ENCODE data around the gene CFAP65.

CFAP65 gene

GRCh38 chr2:219034823-219035222 lies 6.5 kb downstream of the CFAP65 start:
- DNase-seq = no peak
- WGBS (ENCODE audit: insufficient coverage) = 73% methylated on average over 4 of the region's 6 CpGs
- Histone ChIP-seq H3K27ac (ENCODE audit: insufficient read depth in 1 of 2, low read depth in 1 of 2, low read length in 2 of 2, poor library complexity in 1 of 2, severe bottlenecking in 2 of 2) (no peak overlapping the region), H3K36me3 (ENCODE audit: control insufficient read depth in 4 of 4, insufficient read depth in 4 of 4, low read length in 3 of 4) (no peaks in the 10 kb centered on the region), H3K27me3 (replicated peaks in 2 of 5; ENCODE audit: control insufficient read depth in 4 of 5, insufficient read depth in 5 of 5, low read length in 4 of 5) (peaks cover 2 to 60% (median 18%) of the 10 kb centered on the region in 5 experiments), H3K4me1 (ENCODE audit: control extremely low read depth in 1 of 4, control insufficient read depth in 4 of 4, insufficient read depth in 4 of 4, low read length in 3 of 4) (peaks cover 0 to 2% (median 0%) of the 10 kb centered on the region in 4 experiments), H3K9me3 (ENCODE audit: control extremely low read depth in 1 of 5, control insufficient read depth in 4 of 5, insufficient read depth in 2 of 5, low read depth in 1 of 5, low read length in 4 of 5) (peaks cover 0 to 7% (median 0%) of the 10 kb centered on the region in 5 experiments), H3K4me3 (ENCODE audit: control insufficient read depth in 1 of 7, extremely low read depth in 1 of 7, insufficient read depth in 4 of 7, low read depth in 2 of 7, low read length in 6 of 7) (no peak overlapping the region)
- POLR2A ChIA-PET = no interaction called here
- CTCF ChIA-PET = no interaction called here

DNA sequence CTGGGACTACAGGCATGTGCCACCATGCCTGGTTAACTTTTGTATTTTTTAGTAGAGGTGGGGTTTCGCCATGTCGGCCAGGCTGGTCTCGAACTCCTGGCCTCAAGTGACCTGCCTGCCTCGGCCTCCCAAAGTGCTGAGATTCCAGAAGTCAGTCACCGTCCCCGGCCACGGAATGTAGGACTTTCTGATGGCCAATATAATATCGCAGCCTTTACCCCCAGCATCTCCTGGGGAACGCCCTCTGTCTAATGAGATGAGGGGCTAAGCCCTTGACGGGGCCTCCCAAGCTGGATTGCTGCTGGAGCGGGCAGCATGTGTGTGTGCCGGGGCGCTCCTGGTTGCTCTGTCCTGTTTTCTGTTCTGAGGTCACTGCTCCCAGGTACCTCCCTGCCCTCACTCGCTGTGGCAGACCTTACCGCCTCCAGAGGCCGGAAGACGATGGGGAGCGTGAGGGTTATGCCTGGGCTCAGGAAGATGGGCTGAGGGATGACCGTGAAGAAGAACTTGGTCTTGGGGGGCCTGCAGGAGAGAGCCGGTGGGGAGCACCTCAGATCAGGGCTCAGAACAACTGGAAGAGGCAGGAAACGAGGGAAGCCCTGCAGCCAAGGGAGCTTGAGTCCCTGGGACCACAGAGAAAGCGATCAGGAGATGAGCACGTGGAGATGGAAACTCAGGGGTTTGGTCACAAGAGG lies 9.1 kb downstream of the CFAP65 start:
- no peak overlapping the region for H3K27ac ChIP-seq (ENCODE audit: insufficient read depth in 1 of 2, low read depth in 1 of 2, low read length in 2 of 2, poor library complexity in 1 of 2, severe bottlenecking in 2 of 2)
- 94% methylated on average over 21 of the region's 23 CpGs for WGBS (ENCODE audit: insufficient coverage)
- CTCF ChIA-PET = interaction anchor here (0.9 to 10.8 kb wide), 7 partner anchors 10 to 121 kb away, joined by 3 to 162 read pairs (median 4); partner anchors contain the start of gene NHEJ1
- DNase-seq = no peak
- H3K4me1 ChIP-seq (ENCODE audit: control extremely low read depth in 1 of 4, control insufficient read depth in 4 of 4, insufficient read depth in 4 of 4, low read length in 3 of 4) = peaks cover 0 to 2% (median 0%) of the 10 kb centered on the region in 4 experiments
- no peak overlapping the region for H3K4me3 ChIP-seq (ENCODE audit: control insufficient read depth in 1 of 7, extremely low read depth in 1 of 7, insufficient read depth in 4 of 7, low read depth in 2 of 7, low read length in 6 of 7)
- no peaks in the 10 kb centered on the region for H3K9me3 ChIP-seq (ENCODE audit: control extremely low read depth in 1 of 5, control insufficient read depth in 4 of 5, insufficient read depth in 2 of 5, low read depth in 1 of 5, low read length in 4 of 5)
- peaks cover under 1 to 35% (median 11%) of the 10 kb centered on the region in 5 experiments for H3K27me3 ChIP-seq (replicated peaks in 2 of 5; ENCODE audit: control insufficient read depth in 4 of 5, insufficient read depth in 5 of 5, low read length in 4 of 5)
- POLR2A ChIA-PET = no interaction called here
- no peaks in the 10 kb centered on the region for H3K36me3 ChIP-seq (ENCODE audit: control insufficient read depth in 4 of 4, insufficient read depth in 4 of 4, low read length in 3 of 4)

DNA sequence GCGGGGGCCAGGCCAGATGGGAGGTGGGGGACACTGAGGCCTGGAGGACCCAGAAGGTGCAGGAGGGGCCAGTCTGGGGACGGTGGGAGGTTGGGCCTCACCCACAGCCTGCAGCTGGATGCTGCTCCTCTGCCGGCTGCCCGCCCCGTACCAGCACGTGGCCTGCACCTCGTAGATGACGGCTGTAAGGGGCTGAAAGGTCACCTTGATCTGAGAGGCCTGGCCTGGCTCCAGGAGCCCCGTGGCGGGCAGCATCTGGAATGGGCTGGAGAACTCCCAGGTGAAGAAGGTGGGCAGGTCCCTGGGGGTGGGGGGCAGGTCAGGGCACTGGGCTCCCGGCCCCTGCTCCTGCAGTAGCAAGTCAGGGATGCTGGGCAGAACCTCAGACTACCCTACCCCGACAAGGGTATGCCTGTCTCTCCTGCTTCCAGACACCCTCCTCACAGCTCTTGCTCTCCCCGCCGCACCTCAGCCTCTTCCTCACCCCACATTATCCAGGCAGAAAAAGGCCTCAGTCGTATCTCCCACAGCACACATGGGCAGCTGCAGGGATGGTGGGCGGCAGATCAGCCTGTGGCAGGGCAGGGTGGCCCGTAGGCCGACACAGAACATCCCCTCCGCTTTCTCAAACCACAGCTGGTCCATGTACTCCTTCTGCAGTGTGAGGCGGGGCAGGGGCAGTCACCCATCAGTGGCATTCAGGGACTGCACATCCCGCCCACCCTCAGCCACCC lies 10.1 kb downstream of the CFAP65 start:
- ChIA-PET POLR2A (no interaction called here), CTCF (interaction anchor here (0.6 to 10.8 kb wide), 16 partner anchors 8 to 324 kb away, joined by 3 to 162 read pairs (median 4); partner anchors contain the start of gene NHEJ1)
- WGBS (ENCODE audit: insufficient coverage) = 93% methylated on average over 20 of the region's 21 CpGs

DNA sequence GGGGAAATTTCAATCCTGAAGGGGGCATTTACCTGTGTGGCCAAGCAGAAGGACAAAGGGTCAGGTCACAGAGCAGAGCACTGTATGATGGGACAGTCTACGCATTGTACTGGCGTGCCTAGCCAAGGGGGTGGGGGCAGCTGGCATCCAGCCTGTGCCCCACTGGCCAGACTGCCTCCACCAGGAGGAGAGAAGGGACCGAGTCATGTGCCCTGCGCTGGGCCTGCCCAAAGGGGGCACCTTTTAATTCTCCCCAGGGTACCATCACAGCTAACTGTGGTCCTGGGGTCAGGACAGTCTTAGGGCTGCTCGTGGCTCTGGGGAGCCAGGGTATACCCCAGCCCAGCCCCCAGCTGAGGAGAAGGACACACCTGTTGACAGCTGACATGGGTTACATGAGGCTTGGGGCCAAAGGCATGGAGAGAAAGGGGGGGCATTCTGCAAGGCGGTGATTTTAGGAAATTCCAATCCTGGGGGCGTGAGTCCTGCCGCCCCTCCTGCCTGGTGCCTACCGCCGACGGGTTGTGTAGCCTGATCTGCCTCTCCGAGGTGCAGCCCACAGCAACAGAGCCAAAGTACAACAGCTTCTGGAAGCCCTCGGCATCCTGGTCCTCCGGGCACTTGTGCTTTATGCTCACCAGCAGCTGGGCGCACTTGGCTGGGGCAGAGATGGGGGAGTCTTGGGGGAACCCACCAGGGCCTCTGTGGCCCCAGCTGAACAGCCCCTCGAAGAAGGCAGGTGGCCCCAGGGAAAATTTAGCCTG lies 11.0 kb downstream of the CFAP65 start:
- 89% methylated on average over 13 of the region's 16 CpGs for WGBS (ENCODE audit: insufficient coverage)
- ChIA-PET POLR2A (interaction anchor here (1.0 kb wide), 1 partner anchor 11 kb away, joined by 3 read pairs; the partner anchor contains the start of gene CFAP65), CTCF (interaction anchor here (0.6 to 10.8 kb wide), 24 partner anchors 9 to 197 kb away, joined by 3 to 162 read pairs (median 7); partner anchors contain the start of genes CFAP65 and NHEJ1)
- Histone ChIP-seq H3K27ac (ENCODE audit: insufficient read depth in 1 of 2, low read depth in 1 of 2, low read length in 2 of 2, poor library complexity in 1 of 2, severe bottlenecking in 2 of 2) (no peak overlapping the region), H3K36me3 (ENCODE audit: control insufficient read depth in 4 of 4, insufficient read depth in 4 of 4, low read length in 3 of 4) (no peaks in the 10 kb centered on the region), H3K4me1 (ENCODE audit: control extremely low read depth in 1 of 4, control insufficient read depth in 4 of 4, insufficient read depth in 4 of 4, low read length in 3 of 4) (peaks cover 0 to 2% (median 0%) of the 10 kb centered on the region in 4 experiments), H3K27me3 (replicated peaks in 2 of 5; ENCODE audit: control insufficient read depth in 4 of 5, insufficient read depth in 5 of 5, low read length in 4 of 5) (peaks cover 2 to 23% (median 6%) of the 10 kb centered on the region in 5 experiments), H3K9me3 (ENCODE audit: control extremely low read depth in 1 of 5, control insufficient read depth in 4 of 5, insufficient read depth in 2 of 5, low read depth in 1 of 5, low read length in 4 of 5) (no peaks in the 10 kb centered on the region), H3K4me3 (ENCODE audit: control insufficient read depth in 1 of 7, extremely low read depth in 1 of 7, insufficient read depth in 4 of 7, low read depth in 2 of 7, low read length in 6 of 7) (no peak overlapping the region)
- DNase-seq = no peak

More for the DNA sequence above, 10.1 kb downstream of the CFAP65 start:
- H3K27ac ChIP-seq (ENCODE audit: insufficient read depth in 1 of 2, low read depth in 1 of 2, low read length in 2 of 2, poor library complexity in 1 of 2, severe bottlenecking in 2 of 2) = no peak overlapping the region
- no peaks in the 10 kb centered on the region for H3K9me3 ChIP-seq (ENCODE audit: control extremely low read depth in 1 of 5, control insufficient read depth in 4 of 5, insufficient read depth in 2 of 5, low read depth in 1 of 5, low read length in 4 of 5)
- H3K4me1 ChIP-seq (ENCODE audit: control extremely low read depth in 1 of 4, control insufficient read depth in 4 of 4, insufficient read depth in 4 of 4, low read length in 3 of 4) = peaks cover 0 to 2% (median 0%) of the 10 kb centered on the region in 4 experiments
- DNase-seq = no peak
- H3K36me3 ChIP-seq (ENCODE audit: control insufficient read depth in 4 of 4, insufficient read depth in 4 of 4, low read length in 3 of 4) = no peaks in the 10 kb centered on the region
- H3K4me3 ChIP-seq (ENCODE audit: control insufficient read depth in 1 of 7, extremely low read depth in 1 of 7, insufficient read depth in 4 of 7, low read depth in 2 of 7, low read length in 6 of 7) = no peak overlapping the region
- H3K27me3 ChIP-seq (replicated peaks in 2 of 5; ENCODE audit: control insufficient read depth in 4 of 5, insufficient read depth in 5 of 5, low read length in 4 of 5) = peaks cover under 1 to 30% (median 11%) of the 10 kb centered on the region in 5 experiments

- WGBS (ENCODE audit: insufficient coverage) = 44% methylated on average over 9 of the region's 9 CpGs
- H3K4me1 ChIP-seq (ENCODE audit: control extremely low read depth in 1 of 4, control insufficient read depth in 4 of 4, insufficient read depth in 4 of 4, low read length in 3 of 4) = peaks cover 0 to 2% (median 0%) of the 10 kb centered on the region in 4 experiments
- no peaks in the 10 kb centered on the region for H3K36me3 ChIP-seq (ENCODE audit: control insufficient read depth in 4 of 4, insufficient read depth in 4 of 4, low read length in 3 of 4)
- no peaks in the 10 kb centered on the region for H3K9me3 ChIP-seq (ENCODE audit: control extremely low read depth in 1 of 5, control insufficient read depth in 4 of 5, insufficient read depth in 2 of 5, low read depth in 1 of 5, low read length in 4 of 5)
- peaks cover 1 to 18% (median 6%) of the 10 kb centered on the region in 5 experiments for H3K27me3 ChIP-seq (replicated peaks in 2 of 5; ENCODE audit: control insufficient read depth in 4 of 5, insufficient read depth in 5 of 5, low read length in 4 of 5)
- POLR2A ChIA-PET = interaction anchor here (1.0 kb wide), 1 partner anchor 11 kb away, joined by 3 read pairs; the partner anchor contains the start of gene CFAP65
- no peak overlapping the region for H3K4me3 ChIP-seq (ENCODE audit: control insufficient read depth in 1 of 7, extremely low read depth in 1 of 7, insufficient read depth in 4 of 7, low read depth in 2 of 7, low read length in 6 of 7)
- H3K27ac ChIP-seq (ENCODE audit: insufficient read depth in 1 of 2, low read depth in 1 of 2, low read length in 2 of 2, poor library complexity in 1 of 2, severe bottlenecking in 2 of 2) = no peak overlapping the region
- CTCF ChIA-PET = interaction anchor here (0.6 to 10.8 kb wide), 24 partner anchors 9 to 198 kb away, joined by 3 to 162 read pairs (median 7); partner anchors contain the start of genes CFAP65 and NHEJ1
- DNase-seq = peak; percentile 73 to 85 (median 78)
Observed at GRCh38 chr2:219029829-219030165, 11.5 kb downstream of the CFAP65 start.

DNA sequence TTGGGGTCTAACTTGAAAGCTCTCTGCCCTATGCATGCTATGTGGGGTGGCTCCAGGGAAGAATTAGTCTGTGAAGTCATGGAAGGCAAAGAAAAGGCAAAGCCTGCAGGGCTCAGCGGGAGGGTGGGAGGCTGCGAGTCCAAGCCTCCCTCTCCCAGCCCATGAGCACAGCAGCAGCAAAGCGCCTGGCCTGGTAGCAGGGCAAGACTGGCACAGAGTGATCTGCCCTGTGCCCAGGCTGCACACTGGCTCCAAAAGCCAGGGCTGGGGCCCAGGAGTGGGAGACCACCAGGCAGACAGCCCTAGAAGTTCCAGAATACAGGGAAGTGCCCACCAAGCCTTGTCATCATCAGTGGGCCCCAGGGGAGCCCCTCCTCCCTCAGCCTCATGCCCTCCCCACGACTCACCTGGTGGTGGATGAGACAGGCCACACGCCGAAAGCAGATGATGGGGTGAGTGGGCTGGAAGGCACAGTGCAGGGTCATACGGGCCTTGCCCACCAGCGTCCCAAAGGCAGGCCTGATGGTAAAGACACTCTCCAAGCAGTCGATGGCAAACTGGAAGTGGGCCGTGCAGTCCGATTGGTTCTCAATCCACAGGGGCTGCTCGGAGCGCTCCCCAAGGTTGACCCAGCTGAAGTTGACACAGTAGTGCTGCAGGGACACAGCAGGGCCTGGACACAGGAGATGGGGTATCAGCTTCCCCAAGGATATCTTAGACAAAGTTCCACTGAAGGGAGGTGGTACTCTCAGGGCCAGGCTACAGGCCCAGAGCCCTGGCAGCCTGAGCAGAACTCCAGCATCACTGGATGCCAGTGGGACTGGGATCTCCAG lies 12.1 kb downstream of the CFAP65 start:
- Histone ChIP-seq H3K27ac (ENCODE audit: insufficient read depth in 1 of 2, low read depth in 1 of 2, low read length in 2 of 2, poor library complexity in 1 of 2, severe bottlenecking in 2 of 2) (no peak overlapping the region), H3K36me3 (ENCODE audit: control insufficient read depth in 4 of 4, insufficient read depth in 4 of 4, low read length in 3 of 4) (no peaks in the 10 kb centered on the region), H3K27me3 (replicated peaks in 2 of 5; ENCODE audit: control insufficient read depth in 4 of 5, insufficient read depth in 5 of 5, low read length in 4 of 5) (peaks cover 0 to 12% (median 6%) of the 10 kb centered on the region in 5 experiments), H3K9me3 (ENCODE audit: control extremely low read depth in 1 of 5, control insufficient read depth in 4 of 5, insufficient read depth in 2 of 5, low read depth in 1 of 5, low read length in 4 of 5) (no peaks in the 10 kb centered on the region), H3K4me3 (ENCODE audit: control insufficient read depth in 1 of 7, extremely low read depth in 1 of 7, insufficient read depth in 4 of 7, low read depth in 2 of 7, low read length in 6 of 7) (no peak overlapping the region), H3K4me1 (ENCODE audit: control extremely low read depth in 1 of 4, control insufficient read depth in 4 of 4, insufficient read depth in 4 of 4, low read length in 3 of 4) (peaks cover 0 to 2% (median 0%) of the 10 kb centered on the region in 4 experiments)
- POLR2A ChIA-PET = no interaction called here
- no peak for DNase-seq
- CTCF ChIA-PET = interaction anchor here (0.6 to 10.8 kb wide), 24 partner anchors 10 to 199 kb away, joined by 3 to 162 read pairs (median 7); partner anchors contain the start of genes CFAP65 and NHEJ1
- 87% methylated on average over 12 of the region's 13 CpGs for WGBS (ENCODE audit: insufficient coverage)

Data from common myeloid progenitor, CD34-positive (primary cell).